ENCODE data around the gene RCOR3.

Gene RCOR3

GRCh38 chr1:211326140-211326527, 67.0 kb downstream of the RCOR3 start:
- DNase-seq = no peak

DNA sequence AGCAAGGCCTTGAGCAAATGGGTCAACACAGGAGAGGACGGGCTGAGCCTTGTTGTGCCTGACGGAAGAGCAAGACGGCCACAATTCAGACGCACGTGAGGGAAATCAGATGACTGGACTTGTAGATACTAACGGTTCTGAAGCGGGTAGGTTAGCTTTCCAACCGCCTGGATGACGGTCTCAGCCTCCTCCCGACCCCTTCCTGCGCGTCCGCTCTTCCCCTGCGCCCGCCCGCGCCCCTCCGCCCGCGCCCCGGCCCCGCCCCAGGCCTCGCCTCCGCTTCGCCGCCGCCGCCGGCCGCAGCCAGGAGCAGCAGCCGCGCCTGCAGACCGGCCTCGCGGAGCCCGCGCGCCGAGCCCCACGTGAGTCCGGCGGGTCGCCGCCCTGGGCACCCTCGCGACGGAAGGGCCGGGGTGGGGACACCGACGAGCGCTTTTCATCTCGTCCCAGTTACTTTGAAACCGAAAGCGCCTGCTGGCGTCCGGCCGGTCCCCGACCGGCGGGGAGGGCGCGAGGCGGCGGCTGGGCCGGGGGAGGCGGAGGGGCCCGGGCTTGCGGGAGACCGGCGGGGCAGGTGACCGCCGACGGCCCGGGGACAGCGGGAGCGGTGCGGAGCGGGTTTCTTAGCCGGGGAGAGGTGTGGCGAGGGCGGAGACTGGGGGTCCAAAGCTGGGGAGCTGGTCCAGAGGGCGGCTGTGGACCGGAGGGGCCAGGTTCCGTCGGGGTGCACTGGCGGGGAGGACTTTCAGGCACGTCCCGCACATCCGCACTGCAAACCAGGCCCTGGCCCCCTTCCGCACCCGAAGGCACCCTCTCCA, 67.6 kb downstream of the RCOR3 start, which contains the start of gene TRAF5:
TRAF5 (plus strand) TSS at position 306 of the 818 bp plus-strand sequence. CDS start 26,407 bp downstream, outside the sequence.
- DNase-seq = peak in 4 of 5 donors; percentile 25 to 58 (median 41)

DNA sequence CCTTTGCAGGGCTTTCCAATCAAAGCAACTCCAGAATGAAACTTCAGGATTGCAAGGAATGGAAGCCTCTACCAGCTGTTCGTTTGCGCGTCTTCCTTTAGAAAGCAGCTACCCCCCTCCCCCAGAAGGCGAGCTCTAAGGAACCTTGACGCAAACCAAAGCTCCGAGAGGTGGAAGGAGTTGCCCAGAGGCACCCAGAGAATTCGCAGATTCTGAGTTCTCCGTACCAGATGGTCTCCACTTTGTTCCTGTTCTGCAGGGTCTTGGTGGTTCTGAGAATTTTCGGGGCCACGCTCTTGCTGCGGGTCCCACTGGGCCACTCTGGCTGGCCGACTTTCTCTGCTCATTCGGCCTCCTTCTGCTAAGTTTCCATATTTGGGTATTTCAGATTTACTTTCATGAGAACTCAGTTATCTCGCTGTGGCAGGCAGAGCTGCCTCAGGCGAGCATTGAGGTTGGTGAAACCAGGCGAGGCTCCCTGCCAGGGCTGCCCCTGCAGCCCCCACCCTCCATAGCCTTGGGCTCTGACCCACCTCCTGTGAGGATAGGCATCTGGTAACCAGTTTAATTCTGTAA, 68.3 kb downstream of the RCOR3 start:
- peak in 1 of 5 donors; percentile 63 for DNase-seq

DNA sequence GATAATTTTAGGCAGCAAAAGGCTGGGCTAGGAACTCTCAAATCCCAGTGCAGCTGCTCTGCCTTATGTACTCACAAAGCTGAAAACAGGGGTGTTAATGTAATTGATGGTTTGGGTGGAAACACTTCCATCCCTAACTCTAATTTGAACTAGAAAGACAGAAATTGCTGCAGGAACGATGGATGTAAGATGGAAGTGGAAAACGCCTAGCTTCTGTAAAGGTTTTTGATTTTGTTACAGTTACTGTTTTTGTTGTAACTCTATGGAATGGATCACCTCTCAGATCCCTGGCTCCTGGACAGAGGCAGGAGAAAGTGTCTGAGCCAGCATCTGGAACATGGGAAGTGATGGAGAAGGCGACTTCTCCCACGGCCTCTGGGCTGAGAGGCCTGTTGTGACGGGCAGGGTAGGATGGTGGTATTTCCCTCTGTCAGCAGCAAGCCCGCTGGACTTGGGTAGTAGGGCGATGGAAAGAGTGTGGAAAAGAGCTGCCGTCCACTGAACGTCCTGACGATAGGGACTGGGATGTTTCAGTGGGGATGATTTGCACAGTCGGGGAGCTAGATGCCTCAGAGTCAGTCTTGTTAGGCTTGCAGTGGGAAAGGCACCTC, 69.0 kb downstream of the RCOR3 start:
- no peak for DNase-seq

DNA sequence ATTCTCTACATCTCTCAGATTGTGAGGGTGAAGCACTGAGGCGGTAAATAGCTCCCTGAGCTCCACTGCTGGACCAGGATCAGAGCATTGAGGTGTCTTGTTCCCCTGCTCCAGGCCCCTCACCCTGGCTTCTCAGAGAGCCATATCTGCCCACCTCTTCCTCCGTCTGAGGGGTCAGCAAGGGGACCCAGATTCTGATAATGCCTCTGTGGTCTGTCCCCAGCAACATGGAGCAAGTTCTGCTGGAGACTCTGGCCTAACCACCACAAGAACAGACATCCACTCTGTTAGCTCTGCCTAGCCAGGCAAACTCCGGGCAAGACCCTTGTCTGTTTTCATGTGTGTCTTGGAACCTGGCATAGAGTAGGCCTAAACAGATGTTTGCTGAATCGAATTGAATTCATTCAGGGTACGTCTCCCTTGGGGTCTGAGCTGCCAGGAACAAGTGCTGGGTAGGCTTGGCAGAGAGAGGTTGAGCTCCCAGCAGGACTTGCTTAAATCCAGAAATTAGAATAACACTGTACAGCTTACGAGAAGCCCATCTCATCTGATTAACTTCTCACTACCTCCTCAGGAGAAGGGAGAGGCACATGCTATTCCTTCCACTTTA, 69.8 kb downstream of the RCOR3 start:
- DNase-seq = no peak

DNA sequence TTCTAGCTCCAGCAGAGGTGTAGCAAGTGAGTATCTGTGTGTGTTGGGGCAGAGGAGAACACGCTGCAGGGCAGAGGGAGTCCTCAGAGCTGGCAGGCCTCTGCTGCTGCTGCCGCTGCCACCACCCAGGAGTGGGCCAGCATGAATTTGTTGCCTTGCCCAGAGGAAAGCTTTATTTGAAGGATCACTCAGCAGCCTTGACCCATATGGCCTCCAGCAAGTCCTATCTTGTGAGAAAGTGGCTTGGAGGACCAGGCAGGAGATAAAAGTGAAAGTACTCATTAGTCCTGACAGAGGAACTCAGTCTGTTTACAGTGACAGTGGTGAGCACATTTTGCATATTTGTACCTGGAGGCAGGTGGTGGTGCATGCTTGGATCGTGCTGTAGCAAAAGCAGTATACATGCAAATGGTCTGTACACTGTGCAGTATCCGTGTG, 70.6 kb downstream of the RCOR3 start:
- no peak for DNase-seq

DNA sequence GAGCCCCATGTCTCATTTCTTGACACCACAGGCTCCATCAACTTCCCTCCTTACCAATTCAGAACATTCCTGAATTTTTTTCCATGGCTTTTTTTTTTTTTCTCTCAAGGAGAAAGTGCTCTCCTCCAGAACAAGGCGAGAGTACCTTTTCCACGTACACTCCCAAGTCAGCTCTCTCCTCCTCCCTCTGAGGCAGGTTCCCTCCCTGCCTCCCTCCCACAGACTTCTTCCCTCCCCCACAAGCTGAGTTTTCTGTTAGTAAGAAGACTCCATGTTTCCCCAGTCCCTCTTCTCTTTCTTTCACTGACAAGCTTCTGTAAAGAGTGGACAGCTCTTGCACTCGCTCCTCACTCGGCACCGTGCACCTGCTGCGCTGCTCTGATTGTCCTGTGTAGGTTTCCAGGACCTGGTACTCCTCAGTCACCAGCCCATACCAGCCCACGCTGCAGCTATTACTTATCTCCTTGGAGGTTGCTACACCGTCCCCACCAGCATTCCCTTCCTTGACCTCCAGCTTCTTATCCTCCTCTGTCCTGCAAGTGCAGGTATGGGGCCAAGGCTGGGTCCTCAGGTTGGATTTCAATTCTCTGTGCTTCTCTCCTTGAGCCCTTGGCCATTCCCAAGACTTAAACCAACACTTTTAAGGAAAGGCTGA, 71.2 kb downstream of the RCOR3 start:
- DNase-seq = no peak

DNA sequence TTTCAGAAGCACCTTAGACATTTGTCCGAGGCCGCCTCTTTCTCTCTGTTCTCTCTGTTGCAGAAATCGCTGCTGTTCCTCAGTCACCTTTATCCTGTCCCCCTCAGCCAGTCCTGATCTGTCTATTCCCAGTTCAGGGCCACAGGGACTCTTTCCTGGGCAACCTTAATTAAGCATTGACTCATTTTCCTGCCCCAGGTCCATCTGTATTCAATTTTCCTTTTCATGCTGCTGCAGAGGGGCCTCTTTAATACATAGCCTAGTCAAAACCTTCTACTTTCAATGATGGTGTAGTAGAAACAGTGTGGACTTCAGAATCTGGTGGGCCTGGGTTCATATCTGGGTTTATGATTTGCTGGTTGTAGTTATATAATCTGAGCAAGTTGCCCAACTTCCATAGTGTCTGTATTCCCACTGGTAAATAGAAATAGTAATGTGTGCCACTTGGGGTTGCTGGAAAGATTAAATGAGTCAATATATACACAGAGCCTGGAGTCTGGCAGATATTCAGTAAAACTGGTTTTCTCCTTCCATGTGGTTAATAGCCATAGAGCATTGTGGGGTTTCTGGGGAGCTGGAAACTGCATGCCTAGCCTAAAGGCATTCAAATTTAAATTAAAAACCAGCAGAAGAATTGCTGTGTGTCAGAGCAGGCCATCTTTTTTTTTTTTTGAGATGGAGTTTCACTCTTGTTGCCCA, 72.0 kb downstream of the RCOR3 start:
- DNase-seq = no peak

- no peak for DNase-seq
These were observed 73.0 kb downstream of the RCOR3 start for GRCh38 chr1:211332036-211332616.

GRCh38 chr1:211332830-211333229, 73.7 kb downstream of the RCOR3 start:
- no peak for DNase-seq

DNA sequence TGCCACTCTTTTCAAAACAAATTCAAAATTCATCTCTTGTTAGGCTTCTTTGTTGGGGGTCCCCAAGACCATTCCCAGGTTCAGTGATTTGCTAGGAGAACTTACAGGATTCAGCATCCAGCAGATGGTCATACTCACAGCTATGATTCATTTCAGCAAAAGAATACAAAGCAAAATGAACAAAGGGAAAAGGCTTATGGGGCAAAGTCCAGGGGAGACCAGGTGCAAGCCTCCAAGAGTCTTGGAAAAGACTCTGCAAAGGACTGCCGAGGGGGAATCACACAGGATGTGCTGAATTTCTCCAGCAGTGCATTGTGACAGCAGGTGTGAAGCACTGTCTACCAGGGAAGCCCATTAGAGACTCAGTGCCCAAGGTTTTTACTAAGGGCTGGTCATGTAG, 74.7 kb downstream of the RCOR3 start:
- DNase-seq = no peak

DNA sequence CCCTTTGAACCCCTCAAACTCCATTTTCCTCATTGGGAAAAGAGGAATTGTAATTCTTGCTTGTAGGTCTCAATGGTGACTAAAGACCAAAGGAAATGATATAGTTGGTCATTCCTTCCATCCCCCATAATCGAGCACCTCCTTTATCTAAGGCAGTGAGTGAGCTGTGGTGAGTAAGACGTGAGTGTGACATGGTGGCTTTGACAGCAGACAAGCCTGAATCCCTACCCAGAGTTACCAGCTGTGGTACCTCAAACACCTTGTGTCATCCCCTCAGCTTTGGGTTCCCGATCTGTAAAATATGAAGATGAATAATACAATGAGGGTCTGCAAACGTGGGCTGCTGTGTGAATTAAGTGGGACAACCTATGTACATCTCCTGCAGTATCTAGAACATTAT, 75.8 kb downstream of the RCOR3 start:
- DNase-seq = no peak

GRCh38 chr1:211335522-211336157, 76.5 kb downstream of the RCOR3 start:
- peak in 1 of 5 donors; percentile 65 for DNase-seq

GRCh38 chr1:211336161-211336560, 77.0 kb downstream of the RCOR3 start:
- DNase-seq = no peak

DNA sequence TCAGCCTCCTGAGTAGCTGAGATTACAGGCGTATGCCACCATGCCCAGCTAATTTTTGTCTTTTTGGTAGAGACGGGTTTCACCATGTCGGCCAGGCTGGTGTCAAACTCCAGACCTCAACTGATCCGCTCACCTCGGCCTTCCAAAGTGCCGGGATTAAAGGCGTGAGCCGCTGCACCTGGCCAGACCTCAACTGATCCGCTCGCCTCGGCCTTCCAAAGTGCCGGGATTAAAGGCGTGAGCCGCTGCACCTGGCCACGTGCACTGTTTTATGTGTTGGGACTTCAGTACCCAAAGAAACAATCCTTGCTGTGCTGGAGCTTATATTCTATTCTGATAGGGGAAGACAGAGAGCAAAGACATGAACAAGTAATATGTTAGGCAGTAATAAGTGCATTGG, 77.6 kb downstream of the RCOR3 start:
- DNase-seq = no peak

- DNase-seq = no peak
These were observed 78.5 kb downstream of the RCOR3 start for GRCh38 chr1:211337430-211338223.

GRCh38 chr1:211338224-211338620, 79.1 kb downstream of the RCOR3 start:
- DNase-seq = no peak

DNA sequence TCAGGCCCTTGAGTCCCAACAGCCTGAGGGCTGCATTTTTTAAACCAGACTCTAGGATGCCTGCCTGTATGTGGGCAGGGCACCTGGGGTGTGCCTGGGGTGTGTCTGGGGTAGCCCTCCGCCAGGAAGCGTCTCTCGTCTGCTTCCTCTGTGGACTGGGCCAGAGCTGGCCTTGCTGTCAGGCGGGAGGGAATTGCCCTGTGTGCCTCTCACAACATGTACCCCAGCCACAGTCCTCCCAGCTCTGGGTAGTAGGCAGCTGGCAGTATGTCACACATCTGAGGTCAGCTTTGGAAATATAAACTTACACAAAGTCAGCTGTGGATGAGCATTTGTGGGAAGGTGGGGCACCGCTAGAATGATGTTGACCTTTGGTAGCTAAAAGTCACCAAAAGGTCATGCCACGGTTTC, 80.5 kb downstream of the RCOR3 start:
- no peak for DNase-seq

DNA sequence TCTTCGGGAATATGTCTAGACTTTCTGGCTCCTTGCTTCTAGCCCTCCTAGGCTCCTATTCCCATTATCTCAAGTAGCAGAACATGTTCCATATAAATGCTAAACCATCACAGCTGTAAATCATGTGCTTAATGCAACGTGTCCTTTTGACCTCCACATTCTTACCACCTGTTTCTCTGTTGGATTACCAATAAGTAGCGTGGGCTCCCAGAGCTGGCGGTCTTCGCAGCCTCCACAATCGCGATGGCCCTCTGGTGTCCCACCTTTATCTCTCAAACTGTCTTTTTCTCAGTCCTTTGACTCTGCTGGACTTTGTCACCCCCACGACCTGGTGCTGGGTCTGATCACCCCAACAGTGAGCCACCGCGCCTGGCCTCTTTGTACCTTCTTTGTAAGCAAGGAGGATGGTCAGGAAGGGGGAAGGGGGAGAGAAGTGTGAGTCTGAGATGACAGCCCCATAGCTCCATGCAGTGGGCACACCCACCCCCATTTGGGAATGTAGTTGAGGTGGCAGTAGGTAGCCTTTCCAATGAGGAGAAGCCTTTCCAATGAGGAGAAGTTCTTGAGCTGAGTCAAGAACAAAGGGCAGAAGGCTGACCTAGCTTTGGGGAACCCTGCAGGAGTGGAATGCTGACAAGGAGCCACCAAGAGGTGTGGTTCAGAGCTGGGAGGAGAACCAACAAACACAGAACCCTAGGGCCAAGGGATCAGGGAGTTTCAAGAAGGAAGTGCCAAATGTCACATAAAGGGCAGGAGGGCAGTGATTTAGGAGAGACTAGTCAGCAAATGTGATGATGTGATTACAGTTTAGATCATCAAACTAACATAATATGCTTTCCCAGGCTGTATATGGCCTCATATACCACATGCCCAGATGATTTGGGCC, 81.7 kb downstream of the RCOR3 start:
- no peak for DNase-seq

All from T-helper 1 cell (primary cell).